PFSK-1 (cell line): ENCODE data around the gene ULK4.

Experiments used
- FOXP2 ChIP-seq: optimal IDR thresholded peaks from 2 replicates; pipeline ENCODE3; 2011; ENCODE audit warnings: borderline replicate concordance, control low read depth, inconsistent platforms; ENCODE audit not compliant: insufficient read depth; ENCODE audit errors: extremely low read length, extremely low read depth
- POLR2AphosphoS5 ChIP-seq: IDR thresholded peaks from 2 replicates; pipeline ENCODE4 v1.6.1; 2012; ENCODE audit warnings: low read depth, mild to moderate bottlenecking, control low read depth, low read length, moderate library complexity
- REST ChIP-seq, 2 experiments: IDR thresholded peaks; 2 replicates each; pipeline versions ENCODE4 v1.6.1 to v1.8.0; 2011 to 2012; ENCODE audit warnings: low read depth in 2 of 2, low read length in 2 of 2, control low read depth in 1 of 2, inconsistent platforms in 1 of 2, mild to moderate bottlenecking in 1 of 2, moderate library complexity in 1 of 2; ENCODE audit not compliant: insufficient read depth in 1 of 2
- SIN3A ChIP-seq: IDR thresholded peaks from 2 replicates; pipeline ENCODE4 v1.6.1; 2012; ENCODE audit warnings: mild to moderate bottlenecking, low read length, moderate library complexity, borderline replicate concordance; ENCODE audit not compliant: insufficient read depth
- TAF1 ChIP-seq: IDR thresholded peaks from 2 replicates; pipeline ENCODE4 v1.6.1; 2012; ENCODE audit warnings: low read length, control low read depth, borderline replicate concordance; ENCODE audit not compliant: insufficient read depth

ULK4 gene

DNA sequence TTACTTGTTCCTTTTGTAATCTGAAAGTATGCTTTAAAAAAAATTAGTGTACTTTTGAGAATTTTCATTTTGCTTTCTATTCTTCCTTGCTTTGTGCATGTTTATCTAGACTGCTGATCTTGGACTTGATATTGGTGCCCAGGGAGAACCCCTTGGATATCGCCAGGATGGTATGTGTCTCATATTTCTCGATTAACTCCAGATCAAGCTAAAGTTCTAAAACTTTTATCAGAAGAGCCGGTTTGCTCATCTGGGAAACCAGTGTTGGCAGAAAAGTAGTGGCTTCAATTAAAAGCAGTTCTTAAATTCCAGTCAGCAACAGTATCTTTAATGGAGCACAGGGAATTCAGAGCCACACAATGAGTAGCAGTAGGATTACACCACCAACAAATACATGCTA is 724.0 kb downstream of the ULK4 start:
- no peak for TF ChIP-seq SIN3A
- no peak for TF ChIP-seq REST (IDR thresholded peaks at IDR 0.05; ENCODE audit: insufficient read depth in 1 of 2, low read depth in 2 of 2, low read length in 2 of 2)
- TF ChIP-seq TAF1 = no peak
- no peak for TF ChIP-seq FOXP2
- TF ChIP-seq POLR2AphosphoS5 = no peak

GRCh38 chr3:41236228-41236627 is 725.7 kb downstream of the ULK4 start:
- TF ChIP-seq POLR2AphosphoS5 (no peak), REST (IDR thresholded peaks at IDR 0.05; ENCODE audit: insufficient read depth in 1 of 2, low read depth in 2 of 2, low read length in 2 of 2) (no peak), FOXP2 (no peak), TAF1 (no peak), SIN3A (no peak)

DNA sequence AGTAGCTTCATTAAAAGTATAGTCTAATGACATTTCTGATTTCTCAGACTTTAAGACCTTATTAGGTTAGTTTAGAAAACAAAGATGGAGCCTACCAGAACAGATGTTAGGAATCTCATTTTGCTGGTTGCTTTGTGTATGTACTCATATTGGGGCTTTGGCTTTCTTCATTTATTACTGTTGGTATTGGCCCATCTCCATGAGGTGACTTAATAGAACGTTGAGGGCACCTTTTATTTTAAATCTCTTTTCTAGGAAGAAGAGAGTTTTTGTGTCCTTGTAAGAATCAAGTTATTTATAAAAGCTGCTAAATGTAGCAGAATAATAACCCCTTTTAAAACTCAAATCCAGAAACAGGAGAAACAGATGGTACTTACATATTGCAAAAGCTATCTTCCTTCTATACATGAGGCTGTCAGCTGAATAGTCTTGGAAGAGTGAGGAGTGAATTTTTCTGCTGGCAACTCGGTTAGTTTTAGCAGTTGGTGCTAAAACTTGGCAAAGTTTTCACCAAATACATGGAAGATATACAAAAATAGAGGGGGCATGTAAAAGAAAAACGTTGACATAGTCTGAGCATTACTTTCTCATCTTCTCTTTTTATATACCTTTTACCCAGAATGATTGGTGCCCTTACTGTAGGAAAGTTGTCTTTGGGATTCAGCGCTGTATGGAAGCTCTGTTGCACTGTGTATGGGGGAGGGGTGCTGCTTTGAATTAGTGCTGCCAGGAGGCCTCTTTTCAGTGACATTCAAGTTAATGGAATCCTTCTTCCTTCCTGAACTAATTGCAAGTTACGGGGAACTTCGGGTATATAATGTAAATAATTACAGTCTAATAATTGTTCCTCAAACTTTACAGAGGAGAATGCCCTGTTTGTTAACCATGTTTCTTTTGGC is 726.8 kb downstream of the ULK4 start:
- no peak for TF ChIP-seq REST (IDR thresholded peaks at IDR 0.05; ENCODE audit: insufficient read depth in 1 of 2, low read depth in 2 of 2, low read length in 2 of 2)
- TF ChIP-seq SIN3A = no peak
- no peak for TF ChIP-seq FOXP2
- no peak for TF ChIP-seq POLR2AphosphoS5
- no peak for TF ChIP-seq TAF1

GRCh38 chr3:41224120-41224806 is 737.6 kb downstream of the ULK4 start:
- no peak for TF ChIP-seq FOXP2
- no peak for TF ChIP-seq TAF1
- TF ChIP-seq POLR2AphosphoS5 = no peak
- TF ChIP-seq REST (IDR thresholded peaks at IDR 0.05; ENCODE audit: insufficient read depth in 1 of 2, low read depth in 2 of 2, low read length in 2 of 2) = no peak
- TF ChIP-seq SIN3A = no peak
